Embryonic facial prominence (tissue), 1 donor: ENCODE results near the gene CLCN4.

Source experiments
- DNase-seq: peaks from one replicate; pipeline ENCODE4 v3.0.0-alpha.2; 2016; ENCODE audit errors: extremely low spot score

CLCN4 gene

GRCh38 chrX:10240918-10241317 lies 84.1 kb downstream of the CLCN4 start:
- no peak for DNase-seq

GRCh38 chrX:10242026-10242425 lies 85.3 kb downstream of the CLCN4 start:
- no peak for DNase-seq

GRCh38 chrX:10243106-10243505 lies 86.3 kb downstream of the CLCN4 start:
- DNase-seq = no peak

- DNase-seq = peak; percentile 7
Measured at GRCh38 chrX:10244915-10245622, 88.3 kb downstream of the CLCN4 start.

GRCh38 chrX:10245886-10246285 lies 89.1 kb downstream of the CLCN4 start:
- DNase-seq = no peak

- no peak for DNase-seq
Measured at GRCh38 chrX:10246297-10246696, 89.5 kb downstream of the CLCN4 start.

- no peak for DNase-seq
Measured at GRCh38 chrX:10246846-10247245, 90.1 kb downstream of the CLCN4 start.

- no peak for DNase-seq
Measured at GRCh38 chrX:10254739-10255138, 98.0 kb downstream of the CLCN4 start.

GRCh38 chrX:10259716-10260115 lies 102.9 kb downstream of the CLCN4 start:
- DNase-seq = no peak

- DNase-seq = no peak
Measured at GRCh38 chrX:10265775-10266174, 109.0 kb downstream of the CLCN4 start.

- DNase-seq = no peak
Measured at GRCh38 chrX:10278716-10279115, 121.9 kb downstream of the CLCN4 start.

GRCh38 chrX:10280071-10280470 lies 123.3 kb downstream of the CLCN4 start:
- no peak for DNase-seq

GRCh38 chrX:10282490-10282889 lies 125.7 kb downstream of the CLCN4 start:
- no peak for DNase-seq

- no peak for DNase-seq
Measured at GRCh38 chrX:10286195-10286594, 129.4 kb downstream of the CLCN4 start.
